Mesenchymal stem cell (in vitro differentiated cells and primary cell): ENCODE measurements around the gene SCAPER.

ENCODE experiments used
- DNase-seq: peaks from one replicate; pipeline ENCODE4 v3.0.0-alpha.2; 2013
- H2AFZ ChIP-seq: one replicate; pipeline ENCODE4 v1.6.1; 2013; ENCODE audit warnings: low read depth, mild to moderate bottlenecking, control low read depth, inconsistent platforms, low read length, moderate library complexity
- H2AK5ac ChIP-seq: 2 replicates; pipeline ENCODE4 v1.6.1; 2013; ENCODE audit warnings: low read length, moderate library complexity, mild to moderate bottlenecking, inconsistent platforms; ENCODE audit not compliant: severe bottlenecking
- H2BK120ac ChIP-seq: one replicate; pipeline ENCODE4 v1.6.1; 2013; ENCODE audit warnings: low read depth, mild to moderate bottlenecking, inconsistent platforms, low read length, moderate library complexity
- H2BK12ac ChIP-seq, 2 experiments: one replicate each; pipeline ENCODE4 v1.6.1; 2013; ENCODE audit warnings: inconsistent platforms in 2 of 2, low read length in 2 of 2, mild to moderate bottlenecking in 2 of 2, moderate library complexity in 2 of 2, control low read depth in 1 of 2
- H2BK15ac ChIP-seq: one replicate; pipeline ENCODE4 v1.6.1; 2013; ENCODE audit warnings: mild to moderate bottlenecking, low read depth, inconsistent platforms; ENCODE audit not compliant: poor library complexity, severe bottlenecking
- H2BK5ac ChIP-seq: 2 replicates; pipeline ENCODE4 v1.6.1; 2013; ENCODE audit warnings: low read depth, mild to moderate bottlenecking, low read length, control low read depth, inconsistent platforms; ENCODE audit not compliant: poor library complexity, severe bottlenecking
- H3K14ac ChIP-seq, 2 experiments: one replicate each; pipeline ENCODE4 v1.6.1; 2013; ENCODE audit warnings: inconsistent platforms in 2 of 2, low read length in 2 of 2, control low read depth in 1 of 2, mild to moderate bottlenecking in 1 of 2, moderate library complexity in 1 of 2
- H3K18ac ChIP-seq, 2 experiments: one replicate each; pipeline ENCODE4 v1.6.1; 2013; ENCODE audit warnings: inconsistent platforms in 2 of 2, low read length in 2 of 2, control low read depth in 1 of 2, low read depth in 1 of 2, mild to moderate bottlenecking in 1 of 2
- H3K23ac ChIP-seq, 2 experiments: one replicate each; pipeline ENCODE4 v1.6.1; 2013; ENCODE audit warnings: inconsistent platforms in 2 of 2, low read length in 2 of 2, mild to moderate bottlenecking in 2 of 2, moderate library complexity in 2 of 2, control low read depth in 1 of 2
- H3K27ac ChIP-seq: 2 replicates; pipeline ENCODE4 v1.5.1; 2013; ENCODE audit warnings: mild to moderate bottlenecking, moderate library complexity, low read length, control low read depth, inconsistent platforms; ENCODE audit not compliant: poor library complexity, severe bottlenecking
- H3K27me3 ChIP-seq, 2 experiments: 2 replicates each; pipeline versions ENCODE4 v1.6.1 to v1.7.0; 2013; ENCODE audit warnings: low read length in 2 of 2, mild to moderate bottlenecking in 2 of 2, moderate library complexity in 2 of 2, control low read depth in 1 of 2, inconsistent platforms in 1 of 2; ENCODE audit not compliant: control insufficient read depth in 1 of 2, insufficient read depth in 1 of 2
- H3K36me3 ChIP-seq, 2 experiments: 2 replicates each; pipeline versions ENCODE4 v1.6.1 to v1.7.0; 2013; ENCODE audit warnings: low read length in 2 of 2, control low read depth in 1 of 2, inconsistent platforms in 1 of 2, low read depth in 1 of 2, mild to moderate bottlenecking in 1 of 2; ENCODE audit not compliant: insufficient read depth in 2 of 2, control insufficient read depth in 1 of 2
- H3K4ac ChIP-seq, 2 experiments: one replicate each; pipeline ENCODE4 v1.6.1; 2013; ENCODE audit warnings: inconsistent platforms in 2 of 2, low read length in 2 of 2, mild to moderate bottlenecking in 2 of 2, moderate library complexity in 2 of 2, control low read depth in 1 of 2, low read depth in 1 of 2
- H3K4me1 ChIP-seq: 2 replicates; pipeline ENCODE4 v1.6.1; 2013; ENCODE audit warnings: low read depth, low read length, control low read depth; ENCODE audit not compliant: control insufficient read depth, insufficient read depth
- H3K4me2 ChIP-seq: 2 replicates; pipeline ENCODE4 v1.6.1; 2013; ENCODE audit warnings: low read length, mild to moderate bottlenecking, inconsistent platforms; ENCODE audit not compliant: poor library complexity, severe bottlenecking
- H3K4me3 ChIP-seq, 2 experiments: 2 replicates each; pipeline versions ENCODE4 v1.5.1 to v1.7.0; 2013; ENCODE audit warnings: low read length in 2 of 2, mild to moderate bottlenecking in 2 of 2, control low read depth in 1 of 2, low read depth in 1 of 2; ENCODE audit not compliant: insufficient read depth in 1 of 2
- H3K79me1 ChIP-seq: replicated peaks from 2 replicates; pipeline ENCODE4 v1.6.1; 2013; ENCODE audit warnings: mild to moderate bottlenecking, control low read depth, low read length, inconsistent platforms; ENCODE audit not compliant: poor library complexity, severe bottlenecking
- H3K9ac ChIP-seq: 2 replicates; pipeline ENCODE4 v1.7.0; 2013; ENCODE audit warnings: mild to moderate bottlenecking, low read length, moderate library complexity
- H3K9me3 ChIP-seq: 2 replicates; pipeline ENCODE4 v1.7.0; 2013; ENCODE audit warnings: mild to moderate bottlenecking, low read length; ENCODE audit not compliant: control insufficient read depth
- H4K8ac ChIP-seq: one replicate; pipeline ENCODE4 v1.6.1; 2013; ENCODE audit warnings: inconsistent platforms, mild to moderate bottlenecking, low read length, moderate library complexity
- H4K91ac ChIP-seq: one replicate; pipeline ENCODE4 v1.6.1; 2013; ENCODE audit warnings: mild to moderate bottlenecking, low read length, inconsistent platforms
- WGBS: methylation state at CpG from one replicate; pipeline ENCODE4 v1.1.7; 2013; ENCODE audit warnings: mixed read lengths; 5-methylcytosine and 5-hydroxymethylcytosine counted together

SCAPER gene

GRCh38 chr15:76932135-76932966 is 27.2 kb upstream of the SCAPER start:
- Histone ChIP-seq H3K27ac (no peak overlapping the region), H3K4me1 (no peaks in the 10 kb centered on the region), H3K4me2 (peak overlapping the region; percentile 80), H2BK15ac (peak overlapping the region; percentile 23), H3K36me3 (peaks cover 4 to 39% of the 10 kb centered on the region in 2 experiments), H3K79me1 (peaks cover 16% of the 10 kb centered on the region), H3K9me3 (no peaks in the 10 kb centered on the region), H3K27me3 (no peaks in the 10 kb centered on the region), H2BK120ac (no peak overlapping the region), H3K9ac (peak overlapping the region; percentile 87), H3K4ac (peak overlapping the region; percentile 71 to 80), H2BK5ac (no peak overlapping the region), H2AK5ac (no peak overlapping the region), H3K18ac (peak overlapping the region in 1 of 2 experiments; percentile 66), H3K14ac (peak overlapping the region in 1 of 2 experiments; percentile 84), H2AFZ (peak overlapping the region; percentile 99), H3K23ac (peak overlapping the region in 1 of 2 experiments; percentile 98), H4K8ac (peak overlapping the region; percentile 87), H2BK12ac (no peak overlapping the region), H3K4me3 (peak overlapping the region; percentile 82 to 97), H4K91ac (peak overlapping the region; percentile 67)
- peak; percentile 45 for DNase-seq
- WGBS: 3% methylated on average over 6 of the region's 14 CpGs

GRCh38 chr15:76931397-76932134 is 26.4 kb upstream of the SCAPER start, which contains the start of gene RCN2:
Gene RCN2, plus strand, starts transcription at chr15:76931749. Its CDS starts 93 bp downstream, at chr15:76931842.
- peak within 1 kb of the TSS; percentile 80 for H3K4me2 ChIP-seq
- H2BK12ac ChIP-seq: no peak within 1 kb of the TSS
- H4K91ac ChIP-seq: peak within 1 kb of the TSS; percentile 67
- H4K8ac ChIP-seq: peak within 1 kb of the TSS; percentile 87
- H3K14ac ChIP-seq: peak within 1 kb of the TSS in 1 of 2 experiments; percentile 84
- H3K18ac ChIP-seq: peak within 1 kb of the TSS; percentile 66 to 84
- no peaks in the 10 kb centered on the region for H3K9me3 ChIP-seq
- peaks cover 15% of the 10 kb centered on the region for H3K79me1 ChIP-seq
- DNase-seq: peak; percentile 95
- peak within 1 kb of the TSS; percentile 70 for H2BK5ac ChIP-seq
- H2AK5ac ChIP-seq: no peak within 1 kb of the TSS
- peak within 1 kb of the TSS in 1 of 2 experiments; percentile 98 for H3K23ac ChIP-seq
- H3K4me3 ChIP-seq: peak within 1 kb of the TSS; percentile 82 to 97
- peaks cover 4 to 32% of the 10 kb centered on the region in 2 experiments for H3K36me3 ChIP-seq
- peak within 1 kb of the TSS; percentile 87 for H3K9ac ChIP-seq
- H3K4ac ChIP-seq: peak within 1 kb of the TSS; percentile 71 to 80
- H3K4me1 ChIP-seq: no peaks in the 10 kb centered on the region
- WGBS: under 1% methylated on average over 94 of the region's 96 CpGs
- no peak within 1 kb of the TSS for H3K27ac ChIP-seq
- H2BK120ac ChIP-seq: peak within 1 kb of the TSS; percentile 12
- no peaks in the 10 kb centered on the region for H3K27me3 ChIP-seq
- H2BK15ac ChIP-seq: peak within 1 kb of the TSS; percentile 89
- peak within 1 kb of the TSS; percentile 99 for H2AFZ ChIP-seq

- H2AK5ac ChIP-seq: no peak overlapping the region
- peaks cover 11% of the 10 kb centered on the region for H3K79me1 ChIP-seq
- H3K4me2 ChIP-seq: peak overlapping the region; percentile 61
- H3K9ac ChIP-seq: peak overlapping the region; percentile 87
- H2BK12ac ChIP-seq: no peak overlapping the region
- H2BK120ac ChIP-seq: no peak overlapping the region
- H3K4ac ChIP-seq: no peak overlapping the region
- H3K4me1 ChIP-seq: no peaks in the 10 kb centered on the region
- no peak for DNase-seq
- H2BK5ac ChIP-seq: no peak overlapping the region
- peak overlapping the region; percentile 30 for H4K8ac ChIP-seq
- H4K91ac ChIP-seq: no peak overlapping the region
- peak overlapping the region; percentile 11 to 66 for H3K18ac ChIP-seq
- peak overlapping the region; percentile 96 for H2AFZ ChIP-seq
- H3K36me3 ChIP-seq: peaks cover 0 to 26% of the 10 kb centered on the region in 2 experiments
- no peak overlapping the region for H3K23ac ChIP-seq
- WGBS: 53% methylated on average over 5 of the region's 7 CpGs
- H3K14ac ChIP-seq: no peak overlapping the region
- no peaks in the 10 kb centered on the region for H3K27me3 ChIP-seq
- H3K9me3 ChIP-seq: no peaks in the 10 kb centered on the region
- H2BK15ac ChIP-seq: no peak overlapping the region
- no peak overlapping the region for H3K27ac ChIP-seq
- peak overlapping the region; percentile 82 to 97 for H3K4me3 ChIP-seq
Measured at GRCh38 chr15:76930831-76931396, 25.8 kb upstream of the SCAPER start.
